WERI-Rb-1 (cell line): ENCODE data around the gene ADGRL3.

Experiments
- DNase-seq: peaks from one replicate; pipeline ENCODE4 v3.0.0-alpha.2; 2020
- H3K27ac ChIP-seq: fragments of 250-450 bp; sonication (Bioruptor Pico); 2 replicates; pipeline ENCODE4 v1.5.1; 2020; ENCODE audit warnings: mild to moderate bottlenecking, moderate library complexity
- H3K27me3 ChIP-seq: fragments of 250-450 bp; sonication (Bioruptor Pico); 2 replicates; pipeline ENCODE4 v1.5.1; 2021; ENCODE audit warnings: mild to moderate bottlenecking, low read depth, moderate library complexity; ENCODE audit not compliant: insufficient read depth, severe bottlenecking
- H3K36me3 ChIP-seq: fragments of 250-450 bp; sonication (Bioruptor Pico); 2 replicates; pipeline ENCODE4 v1.5.1; 2020; ENCODE audit warnings: mild to moderate bottlenecking, moderate library complexity
- H3K4me3 ChIP-seq: 2 replicates; pipeline ENCODE4 v1.5.1; 2011; ENCODE audit warnings: low read depth, mild to moderate bottlenecking, control low read depth, low read length
- H3K9me3 ChIP-seq: fragments of 250-450 bp; sonication (Bioruptor Pico); 2 replicates; pipeline ENCODE4 v1.5.1; 2021; ENCODE audit warnings: mild to moderate bottlenecking, moderate library complexity; ENCODE audit not compliant: severe bottlenecking
- CTCF ChIP-seq: IDR thresholded peaks from 2 replicates; pipeline ENCODE4 v1.5.1; 2011; ENCODE audit warnings: low read depth, mild to moderate bottlenecking, control low read depth, inconsistent platforms, low read length

The ADGRL3 gene

DNA sequence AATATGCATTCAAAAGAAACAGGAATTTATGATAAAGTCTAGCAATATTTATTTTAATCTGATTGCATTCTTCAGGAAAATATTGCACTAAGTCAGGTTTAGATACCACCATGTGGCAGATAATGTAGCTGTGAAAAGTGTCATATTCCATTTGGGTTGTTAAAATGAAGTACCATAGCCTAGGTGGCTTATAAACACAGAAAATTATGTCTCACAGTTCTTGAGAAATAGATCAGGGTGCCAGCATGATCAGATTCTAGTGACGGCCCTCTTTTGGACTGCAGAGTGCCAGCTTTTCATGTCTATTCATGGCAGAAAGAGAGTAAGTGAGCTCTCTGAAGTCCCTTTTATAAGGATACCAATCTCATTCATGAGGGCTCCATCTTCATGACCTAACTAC is 5.6 kb upstream of the ADGRL3 start:
- TF ChIP-seq CTCF = no peak
- no peak for DNase-seq
- H3K27ac ChIP-seq = no peak overlapping the region
- H3K27me3 ChIP-seq = no peaks in the 10 kb centered on the region
- no peak overlapping the region for H3K4me3 ChIP-seq
- H3K9me3 ChIP-seq = no peaks in the 10 kb centered on the region
- H3K36me3 ChIP-seq = no peaks in the 10 kb centered on the region

- H3K4me3 ChIP-seq = no peak overlapping the region
- no peak for DNase-seq
- no peaks in the 10 kb centered on the region for H3K27me3 ChIP-seq
- TF ChIP-seq CTCF = no peak
- H3K9me3 ChIP-seq = no peaks in the 10 kb centered on the region
- no peak overlapping the region for H3K27ac ChIP-seq
- no peaks in the 10 kb centered on the region for H3K36me3 ChIP-seq
Measured at GRCh38 chr4:61195101-61195500, 5.0 kb upstream of the ADGRL3 start.

GRCh38 chr4:61198686-61199085 is 1.4 kb upstream of the ADGRL3 start:
- no peaks in the 10 kb centered on the region for H3K36me3 ChIP-seq
- H3K9me3 ChIP-seq = no peaks in the 10 kb centered on the region
- no peak overlapping the region for H3K4me3 ChIP-seq
- no peak overlapping the region for H3K27ac ChIP-seq
- H3K27me3 ChIP-seq = peaks cover 10% of the 10 kb centered on the region
- TF ChIP-seq CTCF = no peak
- DNase-seq = no peak

DNA sequence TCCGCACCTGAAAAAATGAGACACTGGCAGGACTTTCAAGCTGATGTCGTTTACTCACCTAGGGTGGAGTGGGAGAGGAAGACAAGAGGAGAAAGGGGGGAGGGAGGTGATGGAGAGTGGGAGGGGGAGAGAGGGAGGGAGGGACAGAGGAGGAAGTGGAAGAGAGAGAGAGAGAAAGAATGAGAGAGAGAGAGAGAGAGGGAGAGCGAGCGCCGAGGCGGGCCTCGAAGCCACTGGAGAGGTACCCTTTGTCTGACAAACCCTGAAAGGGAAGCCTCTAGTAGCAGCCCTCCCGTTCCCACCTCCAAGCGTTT is 296 bp upstream of the ADGRL3 start:
- Histone ChIP-seq H3K27me3 (peaks cover 10% of the 10 kb centered on the region), H3K4me3 (peak overlapping the region; percentile 76), H3K27ac (no peak overlapping the region)

DNA sequence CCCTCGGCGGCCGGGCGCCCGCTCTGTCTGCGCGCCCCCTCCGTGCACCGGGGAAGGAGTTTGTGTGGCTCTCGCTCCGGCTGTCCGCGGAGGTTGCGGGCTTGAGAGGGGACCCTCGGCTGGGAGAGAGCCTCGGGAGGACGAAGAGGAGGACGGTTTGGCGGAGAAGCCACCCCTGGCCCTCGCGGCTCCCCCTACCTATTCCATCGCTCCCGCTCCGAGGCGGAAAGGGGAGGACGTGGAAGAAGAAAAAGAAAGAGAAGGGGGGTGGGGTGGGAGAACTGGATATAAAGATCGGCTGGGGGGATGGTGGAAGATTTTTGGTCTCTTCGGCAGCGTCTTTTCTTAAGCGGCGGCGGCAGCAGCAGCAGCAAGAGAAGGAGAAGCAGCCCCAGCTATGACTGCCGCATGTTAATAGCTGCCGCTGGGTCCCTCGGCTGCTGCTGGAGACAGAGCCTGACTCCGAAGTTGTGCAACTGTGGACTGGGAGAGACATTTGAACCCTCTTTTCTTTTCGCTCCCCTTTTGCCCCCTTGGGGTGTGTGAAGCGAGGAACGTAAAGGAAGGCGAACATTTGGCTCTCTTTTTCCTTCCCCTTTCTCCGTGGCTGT is 895 bp downstream of the ADGRL3 start:
- Histone ChIP-seq H3K27me3 (peaks cover 10% of the 10 kb centered on the region), H3K4me3 (peak overlapping the region; percentile 76), H3K27ac (no peak overlapping the region), H3K9me3 (no peaks in the 10 kb centered on the region), H3K36me3 (no peaks in the 10 kb centered on the region)
- peak; percentile 26 for DNase-seq
- TF ChIP-seq CTCF = no peak

More for the DNA sequence above, 296 bp upstream of the ADGRL3 start:
- no peak for DNase-seq
- Histone ChIP-seq H3K36me3 (no peaks in the 10 kb centered on the region), H3K9me3 (no peaks in the 10 kb centered on the region)
- TF ChIP-seq CTCF = no peak

DNA sequence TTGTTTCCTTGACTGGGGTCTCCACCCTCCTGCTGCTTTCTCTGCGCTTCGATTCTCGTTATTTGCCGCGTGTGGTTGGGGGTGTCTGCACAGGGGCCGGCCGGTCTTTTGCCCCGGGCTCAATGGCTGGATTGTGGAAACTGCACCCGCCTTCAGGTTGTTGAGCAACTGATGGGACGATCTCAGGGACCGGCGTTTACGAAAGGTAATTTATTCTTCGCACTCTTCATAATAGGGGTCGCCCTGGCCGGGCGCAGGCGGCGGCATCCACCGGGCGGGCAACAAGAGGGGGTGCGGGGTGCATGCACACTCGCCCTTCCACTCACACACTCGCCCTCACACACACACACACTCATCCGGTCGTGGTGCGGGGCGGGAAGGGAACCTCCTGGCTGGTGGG is 1.4 kb downstream of the ADGRL3 start:
- DNase-seq = peak; percentile 10
- no peaks in the 10 kb centered on the region for H3K9me3 ChIP-seq
- peak overlapping the region; percentile 76 for H3K4me3 ChIP-seq
- H3K27me3 ChIP-seq = peaks cover 10% of the 10 kb centered on the region
- H3K27ac ChIP-seq = no peak overlapping the region
- TF ChIP-seq CTCF = no peak
- no peaks in the 10 kb centered on the region for H3K36me3 ChIP-seq
